Ovary (tissue), 3 donors: ENCODE results near the gene SPEF2.

ENCODE experiments used
- CTCF ChIP-seq, 3 donors: fragments of 450-650 bp in 2 of 3; fragments of 200-600 bp in 1 of 3; IDR thresholded peaks; one replicate each; pipeline versions ENCODE4 v1.5.1 to v1.8.0; 2016 to 2022; ENCODE audit warnings: antibody characterized with exemption in 3 of 3, mild to moderate bottlenecking in 1 of 3
- EP300 ChIP-seq: sonication (generic); formaldehyde crosslinking; IDR thresholded peaks from one replicate; pipeline ENCODE4 v1.6.1; 2017; ENCODE audit warnings: antibody characterized with exemption
- POLR2A ChIP-seq: fragments of 450-650 bp; IDR thresholded peaks from one replicate; pipeline ENCODE4 v1.6.1; 2017; ENCODE audit warnings: antibody characterized with exemption, mild to moderate bottlenecking, moderate library complexity
- donor health status: DM: no; HTN: no; CAD: no.

GRCh38 chr5:35854248-35854647 lies 236.6 kb downstream of the SPEF2 start:
- TF ChIP-seq CTCF (IDR thresholded peaks at IDR 0.05) (no peak), EP300 (no peak), POLR2A (no peak)
